Measurements from ENCODE around the gene PSMB5. TPM values are rescaled to one million over a fixed set of nuclear protein-coding genes. Genes with fewer than 3 reads are reported as not detected.

Gene PSMB5
- 104 TPM for polyA plus RNA-seq (2012; ENCODE audit: low read depth, missing spikeins)

DNA sequence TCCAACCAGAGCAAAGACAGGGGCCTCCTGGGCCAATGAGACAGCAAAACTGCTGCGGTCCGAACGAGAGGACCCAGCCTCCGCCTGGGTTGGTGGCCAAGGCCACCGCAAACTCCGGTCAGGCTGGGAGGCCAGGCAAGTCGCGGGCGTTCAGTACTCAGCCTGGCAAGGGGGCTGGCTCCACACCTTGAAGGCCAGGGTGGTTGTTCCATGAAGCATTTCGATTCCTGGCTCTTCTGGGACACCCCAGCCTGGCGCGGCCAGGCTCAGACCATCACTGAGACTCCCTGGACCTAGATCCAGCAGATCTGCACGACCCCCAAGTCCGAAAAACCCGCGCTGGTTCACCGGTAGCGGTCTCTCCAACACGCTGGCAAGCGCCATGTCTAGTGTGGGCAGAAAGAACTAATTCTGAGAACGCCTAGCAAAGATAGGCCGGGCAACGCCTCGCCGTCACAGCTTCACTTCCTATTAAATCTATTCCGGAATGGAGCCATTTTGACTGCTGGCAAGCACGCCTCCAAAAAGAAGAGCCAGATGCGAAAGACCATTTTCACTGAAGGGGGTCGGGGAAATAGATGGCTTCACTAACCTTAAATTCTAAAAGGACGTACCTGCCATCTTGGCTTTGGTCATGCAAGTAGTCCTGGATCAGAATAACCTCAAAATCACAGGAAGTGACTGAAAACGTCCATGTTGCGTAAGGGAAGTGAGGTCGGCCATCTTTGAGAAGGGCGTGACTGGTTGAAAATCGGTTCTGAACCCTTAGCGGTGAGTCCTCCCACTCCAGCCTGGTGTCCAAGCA, at the start of gene PSMB5:
TSS of gene PSMB5 (minus strand) at position 403 of the 805 bp plus-strand sequence. CDS start at position 384, 19 bp downstream.
- TF ChIP-seq TAF1 (IDR thresholded peaks at IDR 0.05; ENCODE audit: low read depth, low read length) (peak; percentile 79), POU2F2 (IDR thresholded peaks at IDR 0.05; ENCODE audit: low read depth, low read length) (peak; percentile 60; the same call in 1 of the 2 replicates), SPI1 (IDR thresholded peaks at IDR 0.05; ENCODE audit: low read depth, low read length) (peak; percentile 34), POLR2A (IDR thresholded peaks at IDR 0.05; ENCODE audit: low read depth, low read length) (peak; percentile 85), POLR2AphosphoS5 (IDR thresholded peaks at IDR 0.05; ENCODE audit: low read depth, low read length) (peak; percentile 69), PAX5 (IDR thresholded peaks at IDR 0.05; ENCODE audit: insufficient read depth, low read length, severe bottlenecking) (no peak)
- DNase-seq (ENCODE audit: insufficient read length, low spot score) (peak; percentile 86), FAIRE-seq (peak; percentile 96)

DNA sequence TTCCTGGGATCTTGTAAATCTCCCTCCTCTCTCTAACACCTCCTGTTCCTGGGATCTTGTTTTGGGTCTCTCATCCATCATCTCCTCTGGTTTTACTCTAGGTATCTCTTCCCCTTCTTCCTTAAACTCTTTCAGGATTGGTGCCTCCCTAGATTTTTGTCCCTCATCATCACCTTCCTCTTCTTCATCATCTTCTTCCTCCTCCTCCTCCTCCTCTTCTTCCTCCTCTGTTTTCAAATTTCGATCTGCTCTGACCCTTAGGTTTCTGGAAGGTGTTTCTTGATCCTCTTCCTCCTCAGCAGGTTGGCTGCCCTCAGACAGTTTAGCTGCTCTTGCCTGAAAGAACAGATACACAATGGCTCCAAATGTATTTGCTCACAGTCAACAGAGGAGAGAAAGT, 45.8 kb upstream of the PSMB5 start:
- DNase-seq (ENCODE audit: insufficient read length, low spot score) (no peak), FAIRE-seq (no peak)
- TF ChIP-seq POU2F2 (IDR thresholded peaks at IDR 0.05; ENCODE audit: low read depth, low read length) = no peak

DNA sequence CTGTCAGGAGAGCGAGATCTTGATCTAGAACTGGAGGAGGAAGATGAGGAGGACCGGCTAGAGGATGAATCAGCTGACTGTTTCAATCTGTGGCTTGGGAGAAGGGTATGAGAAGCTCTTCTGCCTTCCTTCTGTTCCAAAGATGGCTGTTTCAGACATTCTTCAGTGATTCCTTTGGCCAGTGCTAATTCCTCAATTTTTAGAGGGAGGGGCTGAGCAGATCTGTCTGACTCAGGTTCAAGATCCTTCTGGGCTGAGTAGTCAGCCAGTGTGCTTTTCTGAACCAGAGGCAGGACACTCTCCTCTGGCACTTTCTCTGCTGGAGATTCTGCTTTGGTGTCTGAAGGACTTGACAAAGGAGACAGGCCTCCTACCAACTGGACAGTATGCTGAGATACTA, 45.0 kb upstream of the PSMB5 start:
- FAIRE-seq = no peak
- TF ChIP-seq POLR2AphosphoS5 (IDR thresholded peaks at IDR 0.05; ENCODE audit: low read depth, low read length) (no peak), SPI1 (IDR thresholded peaks at IDR 0.05; ENCODE audit: low read depth, low read length) (no peak), TAF1 (IDR thresholded peaks at IDR 0.05; ENCODE audit: low read depth, low read length) (no peak), POLR2A (IDR thresholded peaks at IDR 0.05; ENCODE audit: low read depth, low read length) (no peak), POU2F2 (IDR thresholded peaks at IDR 0.05; ENCODE audit: low read depth, low read length) (no peak), PAX5 (IDR thresholded peaks at IDR 0.05; ENCODE audit: insufficient read depth, low read length, severe bottlenecking) (no peak)

DNA sequence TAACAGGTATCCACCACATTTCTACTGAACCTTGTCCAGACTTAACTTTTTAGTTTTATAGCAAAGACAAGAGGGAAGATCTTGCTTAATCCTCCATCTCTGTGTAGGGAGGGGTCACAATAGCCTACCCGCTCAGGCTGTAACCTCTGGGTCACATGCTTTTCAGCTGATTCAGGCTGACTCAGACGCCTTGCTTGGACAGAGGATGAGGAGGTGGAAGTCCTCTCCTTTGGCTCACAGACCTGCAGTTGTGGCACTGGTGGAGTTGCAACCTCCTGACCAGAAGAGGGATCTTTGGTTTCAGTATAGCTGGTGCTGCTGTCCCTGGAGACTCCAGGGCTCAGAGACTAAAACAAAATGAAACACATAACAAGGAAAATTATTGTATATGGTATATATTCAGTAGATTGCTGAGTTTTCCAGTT, 44.0 kb upstream of the PSMB5 start:
- DNase-seq (ENCODE audit: insufficient read length, low spot score) (no peak), FAIRE-seq (no peak)
- TF ChIP-seq POU2F2 (IDR thresholded peaks at IDR 0.05; ENCODE audit: low read depth, low read length) (no peak), POLR2A (IDR thresholded peaks at IDR 0.05; ENCODE audit: low read depth, low read length) (no peak), PAX5 (IDR thresholded peaks at IDR 0.05; ENCODE audit: insufficient read depth, low read length, severe bottlenecking) (no peak), POLR2AphosphoS5 (IDR thresholded peaks at IDR 0.05; ENCODE audit: low read depth, low read length) (no peak), TAF1 (IDR thresholded peaks at IDR 0.05; ENCODE audit: low read depth, low read length) (no peak), SPI1 (IDR thresholded peaks at IDR 0.05; ENCODE audit: low read depth, low read length) (no peak)

More for the DNA sequence above, 45.0 kb upstream of the PSMB5 start:
- no peak for DNase-seq (ENCODE audit: insufficient read length, low spot score)

DNA sequence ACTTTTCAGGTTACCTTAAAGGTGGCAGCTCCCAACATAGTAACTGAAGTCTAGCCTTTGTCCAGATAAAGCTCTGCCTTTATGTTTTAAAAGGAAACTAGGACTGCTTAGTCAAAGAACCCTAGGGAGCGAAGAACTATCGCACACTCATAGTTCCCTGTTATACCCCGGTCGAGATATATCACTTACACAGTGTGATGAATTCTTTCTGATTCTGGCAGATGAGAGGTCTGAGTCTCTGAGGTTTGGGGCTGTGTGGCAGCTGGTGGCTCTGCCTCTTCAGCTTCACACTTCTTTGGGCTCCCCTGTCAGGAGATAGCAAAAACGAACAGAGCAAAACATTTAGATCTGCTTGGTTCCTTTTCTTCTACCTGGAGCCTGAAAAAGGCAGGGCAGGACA, 43.3 kb upstream of the PSMB5 start:
- FAIRE-seq = no peak
- no peak for TF ChIP-seq SPI1 (IDR thresholded peaks at IDR 0.05; ENCODE audit: low read depth, low read length)
- no peak for TF ChIP-seq POLR2AphosphoS5 (IDR thresholded peaks at IDR 0.05; ENCODE audit: low read depth, low read length)
- TF ChIP-seq POLR2A (IDR thresholded peaks at IDR 0.05; ENCODE audit: low read depth, low read length) = no peak
- no peak for DNase-seq (ENCODE audit: insufficient read length, low spot score)

DNA sequence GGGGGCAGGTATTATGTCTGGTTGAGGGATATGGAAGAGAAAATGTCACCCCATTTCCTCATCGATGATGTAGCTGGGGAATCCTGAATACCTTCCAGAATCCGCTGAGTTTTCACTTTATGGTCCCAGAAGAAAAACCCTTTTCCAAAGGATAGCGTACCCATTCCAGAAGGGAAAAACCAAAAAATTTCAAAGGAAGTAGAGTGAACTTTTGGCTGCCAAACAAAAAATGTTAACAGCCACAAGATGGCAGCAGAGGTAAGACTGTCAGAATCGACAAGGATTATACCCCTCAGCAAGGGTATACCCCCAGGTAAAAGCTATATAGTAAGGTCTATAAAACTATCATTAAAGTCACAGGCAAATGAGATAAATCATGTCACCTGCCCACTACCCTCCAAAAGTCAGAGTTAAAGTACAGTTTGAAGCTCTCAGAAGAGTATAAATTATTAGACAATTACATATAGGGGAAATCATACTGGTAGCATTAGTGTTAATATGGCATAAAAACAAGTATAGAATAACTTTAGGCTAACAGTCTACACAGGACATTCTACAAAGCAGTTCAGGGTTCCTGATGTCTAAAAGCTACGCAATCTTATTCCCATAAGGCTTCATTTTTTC, 42.2 kb upstream of the PSMB5 start:
- peak; percentile 56 for FAIRE-seq
- DNase-seq (ENCODE audit: insufficient read length, low spot score) = no peak

DNA sequence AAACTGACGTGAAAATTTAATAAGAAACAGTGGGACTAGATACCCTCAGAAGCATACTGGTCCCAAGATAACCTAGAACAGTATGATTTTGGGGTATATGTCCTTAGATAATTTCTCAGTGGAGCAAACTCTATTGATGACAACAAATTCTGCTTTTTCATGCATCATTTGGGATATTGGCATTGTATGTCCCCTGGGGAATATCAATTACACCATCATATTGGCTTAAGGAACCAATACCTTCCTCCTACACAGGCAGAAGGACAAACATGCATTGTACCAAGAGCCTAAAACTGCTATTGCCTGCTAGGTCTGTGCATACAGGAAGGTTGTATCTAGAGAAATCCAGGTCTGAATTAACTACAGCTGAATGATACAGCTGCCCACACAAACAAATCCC, 40.2 kb upstream of the PSMB5 start:
- TF ChIP-seq POLR2AphosphoS5 (IDR thresholded peaks at IDR 0.05; ENCODE audit: low read depth, low read length) (no peak), TAF1 (IDR thresholded peaks at IDR 0.05; ENCODE audit: low read depth, low read length) (no peak), SPI1 (IDR thresholded peaks at IDR 0.05; ENCODE audit: low read depth, low read length) (no peak), POU2F2 (IDR thresholded peaks at IDR 0.05; ENCODE audit: low read depth, low read length) (no peak), PAX5 (IDR thresholded peaks at IDR 0.05; ENCODE audit: insufficient read depth, low read length, severe bottlenecking) (no peak), POLR2A (IDR thresholded peaks at IDR 0.05; ENCODE audit: low read depth, low read length) (no peak)
- no peak for DNase-seq (ENCODE audit: insufficient read length, low spot score)
- no peak for FAIRE-seq

More for the DNA sequence above, 42.2 kb upstream of the PSMB5 start:
- TF ChIP-seq PAX5 (IDR thresholded peaks at IDR 0.05; ENCODE audit: insufficient read depth, low read length, severe bottlenecking) (no peak), POLR2A (IDR thresholded peaks at IDR 0.05; ENCODE audit: low read depth, low read length) (no peak), POU2F2 (IDR thresholded peaks at IDR 0.05; ENCODE audit: low read depth, low read length) (no peak), TAF1 (IDR thresholded peaks at IDR 0.05; ENCODE audit: low read depth, low read length) (no peak), SPI1 (IDR thresholded peaks at IDR 0.05; ENCODE audit: low read depth, low read length) (no peak), POLR2AphosphoS5 (IDR thresholded peaks at IDR 0.05; ENCODE audit: low read depth, low read length) (no peak)

DNA sequence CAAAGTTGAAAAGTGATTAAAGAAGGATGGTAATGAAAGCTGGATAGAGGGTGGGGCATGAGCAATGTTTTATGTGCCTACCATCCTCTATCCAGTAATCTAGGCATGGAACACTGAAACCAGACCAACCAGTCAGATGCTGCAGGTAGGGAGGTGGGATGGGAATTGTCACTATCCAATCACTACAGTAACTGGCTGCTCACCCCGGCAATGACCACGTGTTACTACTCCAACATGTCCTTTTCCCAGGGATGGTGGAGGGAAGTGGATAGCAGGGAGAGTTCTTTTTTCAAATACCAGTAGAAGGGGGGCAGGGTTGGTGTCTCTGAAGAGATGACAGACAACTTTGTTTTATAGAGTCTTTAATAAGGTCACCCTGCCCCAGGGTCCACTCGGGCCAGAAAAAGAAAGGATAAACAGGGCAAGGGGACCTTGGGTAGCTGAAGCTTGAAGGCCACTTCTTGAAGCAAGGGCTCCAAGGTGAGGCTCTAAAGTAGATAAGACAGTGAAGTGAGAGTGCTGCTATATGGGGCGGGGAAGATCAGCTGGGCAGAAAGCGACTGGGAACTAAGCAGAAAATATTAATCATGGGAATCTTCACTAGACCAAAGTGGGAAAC, 37.3 kb upstream of the PSMB5 start:
- FAIRE-seq = no peak
- DNase-seq (ENCODE audit: insufficient read length, low spot score) = no peak
- no peak for TF ChIP-seq POLR2AphosphoS5 (IDR thresholded peaks at IDR 0.05; ENCODE audit: low read depth, low read length)
- TF ChIP-seq POU2F2 (IDR thresholded peaks at IDR 0.05; ENCODE audit: low read depth, low read length) = no peak
- no peak for TF ChIP-seq POLR2A (IDR thresholded peaks at IDR 0.05; ENCODE audit: low read depth, low read length)
- TF ChIP-seq TAF1 (IDR thresholded peaks at IDR 0.05; ENCODE audit: low read depth, low read length) = no peak

DNA sequence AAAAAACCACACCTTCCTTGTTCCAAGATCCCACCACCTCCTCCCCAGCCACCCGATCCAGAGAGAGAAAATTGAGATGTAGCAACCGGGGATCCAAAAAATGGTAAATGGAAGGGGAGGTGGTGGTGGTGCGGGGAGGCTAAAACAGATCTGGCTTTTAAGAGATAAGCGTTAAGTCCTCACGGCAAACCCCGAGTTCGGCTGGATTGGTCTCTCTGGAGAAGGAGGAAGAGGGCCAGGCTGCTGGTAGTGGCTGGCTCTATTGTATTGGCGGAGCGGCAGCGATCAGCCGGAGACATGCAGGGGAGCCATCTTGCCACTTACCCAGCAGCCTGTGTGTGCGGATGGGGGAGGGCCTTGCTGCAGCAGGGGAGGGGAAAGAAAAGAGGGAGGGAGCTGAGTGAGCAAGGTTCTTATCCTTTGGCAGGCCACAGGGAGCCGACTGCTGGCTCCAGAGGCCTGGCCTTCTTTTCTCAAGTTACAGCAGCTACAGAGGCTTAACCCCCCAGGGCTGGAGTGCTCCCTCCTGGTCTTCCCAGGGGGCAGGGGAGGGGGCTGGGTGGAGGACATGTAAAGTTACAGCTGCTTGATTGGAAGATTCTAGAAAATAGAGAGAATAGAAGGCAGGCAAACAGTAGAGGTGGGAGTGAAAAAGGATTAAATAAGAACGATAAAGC, 36.7 kb upstream of the PSMB5 start:
- TF ChIP-seq POLR2AphosphoS5 (IDR thresholded peaks at IDR 0.05; ENCODE audit: low read depth, low read length) (peak; percentile 94), SPI1 (IDR thresholded peaks at IDR 0.05; ENCODE audit: low read depth, low read length) (no peak), POLR2A (IDR thresholded peaks at IDR 0.05; ENCODE audit: low read depth, low read length) (peak; percentile 86), PAX5 (IDR thresholded peaks at IDR 0.05; ENCODE audit: insufficient read depth, low read length, severe bottlenecking) (no peak), TAF1 (IDR thresholded peaks at IDR 0.05; ENCODE audit: low read depth, low read length) (peak; percentile 96), POU2F2 (IDR thresholded peaks at IDR 0.05; ENCODE audit: low read depth, low read length) (0 out of 2 replicates have a peak, but pooled peaks have one; percentile 62)
- DNase-seq (ENCODE audit: insufficient read length, low spot score) (peak; percentile 73), FAIRE-seq (peak; percentile 94)
